Measurements from ENCODE around the gene DAB2IP.

GRCh38 chr9:121628401-121628800 lies 23.0 kb upstream of the DAB2IP start:
- TF ChIP-seq CTCF (IDR thresholded peaks at IDR 0.05) (no peak), POLR2A (IDR thresholded peaks at IDR 0.05) (no peak)

All from stomach (tissue), 4 donors.